MM.1S (cell line): Measurements from ENCODE around the gene CHAMP1.

Experiments
- DNase-seq: peaks from one replicate; pipeline ENCODE4 v3.0.0-alpha.2; 2015
- H2AFZ ChIP-seq: fragments of 300-600 bp; sonication (generic); 2 replicates; pipeline ENCODE4 v1.6.0; 2016; ENCODE audit warnings: antibody characterized with exemption, low read length
- H3F3A ChIP-seq: fragments of 300-600 bp; sonication (generic); 2 replicates; pipeline ENCODE4 v1.6.1; 2016; ENCODE audit warnings: mild to moderate bottlenecking, antibody characterized with exemption, low read length, moderate library complexity, mixed read lengths; ENCODE audit not compliant: insufficient read depth
- H3K27ac ChIP-seq: fragments of 300-600 bp; sonication (generic); 2 replicates; pipeline ENCODE4 v1.5.1; 2016; ENCODE audit warnings: mild to moderate bottlenecking, low read length
- H3K27me3 ChIP-seq: fragments of 300-600 bp; sonication (generic); replicated peaks from 2 replicates; pipeline ENCODE4 v1.6.0; 2016; ENCODE audit warnings: low read length; ENCODE audit not compliant: insufficient read depth
- H3K36me3 ChIP-seq: fragments of 300-600 bp; sonication (generic); replicated peaks from 2 replicates; pipeline ENCODE4 v1.6.1; 2016; ENCODE audit warnings: mild to moderate bottlenecking, low read length, mixed read lengths; ENCODE audit not compliant: insufficient read depth
- H3K4me1 ChIP-seq: fragments of 300-600 bp; sonication (generic); 2 replicates; pipeline ENCODE4 v1.6.1; 2016; ENCODE audit warnings: low read length, mixed read lengths
- H3K4me2 ChIP-seq: fragments of 300-600 bp; sonication (generic); 2 replicates; pipeline ENCODE4 v1.6.0; 2016; ENCODE audit warnings: low read depth, low read length
- H3K4me3 ChIP-seq: fragments of 300-600 bp; sonication (generic); 2 replicates; pipeline ENCODE4 v1.5.1; 2016; ENCODE audit warnings: low read length, mixed read lengths
- H3K79me2 ChIP-seq: fragments of 300-600 bp; sonication (generic); 2 replicates; pipeline ENCODE4 v1.6.1; 2016; ENCODE audit warnings: mixed run types, low read length, mixed read lengths
- H3K9ac ChIP-seq: fragments of 300-600 bp; sonication (generic); 2 replicates; pipeline ENCODE4 v1.6.1; 2016; ENCODE audit warnings: low read length, mixed read lengths
- H3K9me2 ChIP-seq: fragments of 300-600 bp; sonication (generic); replicated peaks from 2 replicates; pipeline ENCODE4 v1.6.1; 2016; ENCODE audit warnings: mild to moderate bottlenecking, low read length, mixed read lengths; ENCODE audit not compliant: insufficient read depth
- H3K9me3 ChIP-seq: fragments of 300-600 bp; sonication (generic); replicated peaks from 2 replicates; pipeline ENCODE4 v1.6.1; 2016; ENCODE audit warnings: mild to moderate bottlenecking, low read length, mixed read lengths; ENCODE audit not compliant: insufficient read depth
- H4K20me1 ChIP-seq: fragments of 300-600 bp; sonication (generic); 2 replicates; pipeline ENCODE4 v1.6.1; 2016; ENCODE audit warnings: mild to moderate bottlenecking, low read length, moderate library complexity, mixed read lengths; ENCODE audit not compliant: insufficient read depth
- CTCF ChIP-seq: fragments of 300-600 bp; sonication (generic); IDR thresholded peaks from 2 replicates; pipeline ENCODE4 v1.5.1; 2016; ENCODE audit warnings: antibody characterized with exemption, low read length, mixed read lengths
- EZH2 ChIP-seq: fragments of 300-600 bp; sonication (generic); optimal IDR thresholded peaks from 2 replicates; pipeline ENCODE3; 2017; ENCODE audit warnings: low read depth, mild to moderate bottlenecking, antibody characterized with exemption, low read length, mixed read lengths
- EZH2phosphoT487 ChIP-seq: fragments of 300-600 bp; sonication (generic); IDR thresholded peaks from 2 replicates; pipeline ENCODE4 v1.6.1; 2018; ENCODE audit warnings: antibody characterized with exemption, low read length

The CHAMP1 gene

GRCh38 chr13:114314074-114314912 is at the start of gene CHAMP1:
CHAMP1 (plus strand) TSS chr13:114314503; CDS start chr13:114323843, 9,340 bp downstream.
- peaks cover 45% of the 10 kb centered on the region for H3K79me2 ChIP-seq
- no peak for TF ChIP-seq EZH2
- TF ChIP-seq CTCF: no peak
- no peak for TF ChIP-seq EZH2phosphoT487
- no peaks in the 10 kb centered on the region for H3K27me3 ChIP-seq
- peak within 1 kb of the TSS; percentile 58 for H2AFZ ChIP-seq
- peak; percentile 95 for DNase-seq
- peaks cover 33% of the 10 kb centered on the region for H3K4me1 ChIP-seq
- H3K9me3 ChIP-seq: no peaks in the 10 kb centered on the region
- peak within 1 kb of the TSS; percentile 75 for H3K9ac ChIP-seq
- peaks cover 33% of the 10 kb centered on the region for H3F3A ChIP-seq
- H3K9me2 ChIP-seq: no peaks in the 10 kb centered on the region
- peak within 1 kb of the TSS; percentile 64 for H3K4me2 ChIP-seq
- peak within 1 kb of the TSS; percentile 76 for H3K27ac ChIP-seq
- H3K4me3 ChIP-seq: peak within 1 kb of the TSS; percentile 61
- H4K20me1 ChIP-seq: 0 out of 2 replicates have a peak, but pooled peaks cover 3% of the 10 kb centered on the region
- H3K36me3 ChIP-seq: no peaks in the 10 kb centered on the region

GRCh38 chr13:114264886-114265611 is 49.3 kb upstream of the CHAMP1 start:
- H3F3A ChIP-seq: peaks cover 42% of the 10 kb centered on the region
- no peak overlapping the region for H3K9ac ChIP-seq
- H2AFZ ChIP-seq: no peak overlapping the region
- peaks cover 85% of the 10 kb centered on the region for H3K4me1 ChIP-seq
- H3K27ac ChIP-seq: no peak overlapping the region
- H3K27me3 ChIP-seq: no peaks in the 10 kb centered on the region
- H3K79me2 ChIP-seq: peaks cover 65% of the 10 kb centered on the region
- no peak overlapping the region for H3K4me3 ChIP-seq
- TF ChIP-seq EZH2phosphoT487: no peak
- TF ChIP-seq EZH2: no peak
- no peak for TF ChIP-seq CTCF
- no peaks in the 10 kb centered on the region for H4K20me1 ChIP-seq
- no peaks in the 10 kb centered on the region for H3K9me2 ChIP-seq
- DNase-seq: no peak
- no peak overlapping the region for H3K4me2 ChIP-seq
- peaks cover 26% of the 10 kb centered on the region for H3K36me3 ChIP-seq
- no peaks in the 10 kb centered on the region for H3K9me3 ChIP-seq

- Histone ChIP-seq H3K79me2 (peaks cover 65% of the 10 kb centered on the region), H3K4me3 (no peak overlapping the region), H3K4me2 (peak overlapping the region; percentile 2; the same call in 1 of the 2 replicates), H3K9me2 (no peaks in the 10 kb centered on the region), H3F3A (peaks cover 30% of the 10 kb centered on the region), H3K4me1 (peaks cover 73% of the 10 kb centered on the region), H3K9ac (peak overlapping the region; percentile 7; the same call in 1 of the 2 replicates), H2AFZ (no peak overlapping the region), H3K27ac (peak overlapping the region; percentile 40; the same call in 1 of the 2 replicates), H3K27me3 (no peaks in the 10 kb centered on the region), H4K20me1 (no peaks in the 10 kb centered on the region), H3K36me3 (peaks cover 26% of the 10 kb centered on the region), H3K9me3 (no peaks in the 10 kb centered on the region)
- peak; percentile 55 for DNase-seq
- TF ChIP-seq EZH2 (no peak), CTCF (no peak), EZH2phosphoT487 (no peak)
Measured at GRCh38 chr13:114266241-114266640, 48.1 kb upstream of the CHAMP1 start.
